A549 (cell line): ENCODE measurements around the gene RTN4. TPM values are rescaled to one million over a fixed set of nuclear protein-coding genes. Genes with fewer than 3 reads are reported as not detected.

Experiments used
- ATAC-seq, 2 experiments: fragments of 200-7000 bp in 1 of 2; fragments of >200 bp in 1 of 2; cut with Nextera tagmentation in 1 of 2; cut with Tn5 transposase in 1 of 2; 3 replicates each; pipeline versions ENCODE4 v1.8.0 to v1.9.1; 2018 to 2020; ENCODE audit warnings: mild to moderate bottlenecking in 1 of 2, moderate library complexity in 1 of 2
- CTCF ChIA-PET: fragments of 300-600 bp; sonication (Branson Sonifier 250); formaldehyde crosslinking; extraction: SDS; loops from one replicate; lab custom pipeline; 2021; ENCODE audit warnings: antibody characterized with exemption, inconsistent platforms; lab: Yijun Ruan, JAX
- POLR2A ChIA-PET: fragments of 350-600 bp; formaldehyde crosslinking; extraction: SDS; loops from one replicate; lab custom pipeline; 2021; ENCODE audit warnings: antibody characterized with exemption, inconsistent platforms; lab: Yijun Ruan, JAX
- DNase-seq, 2 experiments: peaks; one replicate each; pipeline versions ENCODE4 v3.0.0 to v3.0.0-alpha.2; 2011 to 2016; ENCODE audit warnings: low read depth in 1 of 2, low spot score in 1 of 2
- FAIRE-seq: peaks from 2 replicates; lab custom pipeline; 2011; peaks lifted over from hg19 to GRCh38; lab: Jason Lieb, UNC
- H3K27ac ChIP-seq, 2 experiments: fragments of >200 bp; sonication (Bioruptor Twin); formaldehyde crosslinking; 3 replicates each; pipeline ENCODE4 v1.5.1; 2016 to 2017
- H3K4me1 ChIP-seq: fragments of >200 bp; sonication (Bioruptor Twin); formaldehyde crosslinking; 3 replicates; pipeline ENCODE4 v1.6.1; 2016
- H3K4me2 ChIP-seq: fragments of >200 bp; sonication (Bioruptor Twin); formaldehyde crosslinking; 3 replicates; pipeline ENCODE4 v1.6.1; 2016
- H3K4me3 ChIP-seq: fragments of >200 bp; sonication (Bioruptor Twin); formaldehyde crosslinking; 3 replicates; pipeline ENCODE4 v1.5.1; 2016
- H3K9me3 ChIP-seq: fragments of >200 bp; sonication (Bioruptor Twin); formaldehyde crosslinking; 3 replicates; pipeline ENCODE4 v1.6.1; 2016
- BHLHE40 ChIP-seq: IDR thresholded peaks from 2 replicates; pipeline ENCODE4 v1.6.1; 2012; ENCODE audit warnings: low read depth, low read length, inconsistent platforms
- CBX2 ChIP-seq: fragments of 200-600 bp; sonication (generic); IDR thresholded peaks from 2 replicates; pipeline ENCODE4 v1.6.1; 2016; ENCODE audit warnings: low read depth, mild to moderate bottlenecking, borderline replicate concordance
- CBX8 ChIP-seq: fragments of 200-600 bp; sonication (generic); IDR thresholded peaks from 2 replicates; pipeline ENCODE4 v1.6.1; 2016
- FOXS1 ChIP-seq: fragments of 250-450 bp; sonication (Bioruptor Pico); IDR thresholded peaks from 2 replicates; pipeline ENCODE4 v1.5.0; 2020; ENCODE audit warnings: mild to moderate bottlenecking, moderate library complexity
- GATA3 ChIP-seq: IDR thresholded peaks from 2 replicates; pipeline ENCODE4 v1.6.1; 2012; ENCODE audit warnings: borderline replicate concordance
- HEYL ChIP-seq: fragments of 250-450 bp; sonication (Bioruptor Pico); IDR thresholded peaks from 2 replicates; pipeline ENCODE4 v1.8.0; 2021; ENCODE audit warnings: mild to moderate bottlenecking, moderate library complexity
- HOXA7 ChIP-seq: fragments of 250-450 bp; sonication (Bioruptor Pico); IDR thresholded peaks from 2 replicates; pipeline ENCODE4 v1.5.0; 2020; ENCODE audit warnings: mild to moderate bottlenecking, moderate library complexity
- JUN ChIP-seq, 2 experiments: fragments of >200 bp; sonication (Bioruptor Twin); formaldehyde crosslinking; IDR thresholded peaks; 2 replicates in 1 of 2; 3 replicates in 1 of 2; pipeline ENCODE4 v1.6.1; 2016 to 2017
- KDM5A ChIP-seq: fragments of 200-600 bp; sonication (generic); IDR thresholded peaks from 2 replicates; pipeline ENCODE4 v1.6.1; 2016; ENCODE audit warnings: antibody characterized with exemption, mild to moderate bottlenecking
- MAFK ChIP-seq: fragments of 450-650 bp; IDR thresholded peaks from 2 replicates; pipeline ENCODE4 v1.6.1; 2014; ENCODE audit not compliant: partially characterized antibody
- MAZ ChIP-seq: fragments of 150-350 bp; IDR thresholded peaks from 2 replicates; pipeline ENCODE4 v1.6.1; 2014; ENCODE audit warnings: antibody characterized with exemption, low read depth, low read length, borderline replicate concordance
- NFE2L2 ChIP-seq: fragments of 150-350 bp; conservative IDR thresholded peaks from 2 replicates; pipeline ENCODE4 v1.6.1; 2014; ENCODE audit warnings: low read length
- NPAS2 ChIP-seq: fragments of 250-450 bp; sonication (Bioruptor Pico); IDR thresholded peaks from 2 replicates; pipeline ENCODE4 v1.8.0; 2022; ENCODE audit warnings: mild to moderate bottlenecking, moderate library complexity, borderline replicate concordance
- POLR2AphosphoS2 ChIP-seq: conservative IDR thresholded peaks from 2 replicates; pipeline ENCODE4 v1.6.1; 2012; ENCODE audit warnings: low read length, improper control_type of control experiment, inconsistent platforms
- RARB ChIP-seq: fragments of 250-450 bp; sonication (Bioruptor Pico); IDR thresholded peaks from 2 replicates; pipeline ENCODE4 v1.8.0; 2021; ENCODE audit warnings: mild to moderate bottlenecking, moderate library complexity
- RNF2 ChIP-seq: fragments of 200-600 bp; sonication (generic); IDR thresholded peaks from 2 replicates; pipeline ENCODE4 v1.6.1; 2016; ENCODE audit warnings: low read depth, mild to moderate bottlenecking, antibody characterized with exemption, moderate library complexity, borderline replicate concordance
- SMC3 ChIP-seq: fragments of >200 bp; sonication (Bioruptor Twin); formaldehyde crosslinking; IDR thresholded peaks from 3 replicates; pipeline ENCODE4 v1.6.1; 2018; ENCODE audit warnings: inconsistent platforms
- SREBF2 ChIP-seq: fragments of 450-650 bp; IDR thresholded peaks from 2 replicates; pipeline ENCODE4 v1.6.1; 2014; ENCODE audit warnings: mild to moderate bottlenecking, moderate library complexity
- ZFP36 ChIP-seq: fragments of 450-650 bp; IDR thresholded peaks from 2 replicates; pipeline ENCODE4 v1.6.1; 2014; ENCODE audit warnings: borderline replicate concordance; ENCODE audit not compliant: partially characterized antibody
- ZNF302 ChIP-seq: fragments of 250-450 bp; sonication (Bioruptor Pico); IDR thresholded peaks from 2 replicates; pipeline ENCODE4 v1.9.0; 2021; ENCODE audit warnings: inconsistent platforms, mild to moderate bottlenecking, moderate library complexity
- WGBS: methylation state at CpG from one replicate; pipeline ENCODE4 v1.1.6; 2017; ENCODE audit errors: missing lambda C conversion rate; 5-methylcytosine and 5-hydroxymethylcytosine counted together
- polyA plus RNA-seq, 4 experiments: library from polyadenylated mRNA; depleted of rRNA in 3 of 4; stranded (reverse); fragments of >200 nt; fragmentation: RNase III in 1 of 4; extraction: RNeasy Plus Mini Kit Qiagen cat#74134 plus additional on column Dnase treatment in 1 of 4; gene quantifications; 2 replicates in 3 of 4; 3 replicates in 1 of 4; pipeline ENCODE4 v1.2.3, GENCODE V29; 2011 to 2017
- TF ChIP-seq, protein P1 (sequence below): fragments of 250-450 bp; sonication (Bioruptor Pico); IDR thresholded peaks from 2 replicates; pipeline ENCODE4 v1.5.0; 2020; ENCODE audit warnings: low read depth, mild to moderate bottlenecking, moderate library complexity
- TF ChIP-seq, protein P2 (sequence below): fragments of >200 bp; sonication (Bioruptor Twin); formaldehyde crosslinking; IDR thresholded peaks from 3 replicates; pipeline ENCODE4 v1.5.1; 2016
- TF ChIP-seq, protein P3 (sequence below): fragments of 200-600 bp; sonication (generic); IDR thresholded peaks from 2 replicates; pipeline ENCODE4 v1.6.1; 2016; ENCODE audit warnings: antibody characterized with exemption, mild to moderate bottlenecking, moderate library complexity
- TF ChIP-seq, protein P4 (sequence below): fragments of >200 bp; sonication (Bioruptor Twin); formaldehyde crosslinking; IDR thresholded peaks from 2 replicates; pipeline ENCODE4 v1.6.1; 2016

RTN4 gene
- polyA plus RNA-seq, 2 of the 4 experiments (the other 2 are of a cell fraction) = 302 to 403 TPM

DNA sequence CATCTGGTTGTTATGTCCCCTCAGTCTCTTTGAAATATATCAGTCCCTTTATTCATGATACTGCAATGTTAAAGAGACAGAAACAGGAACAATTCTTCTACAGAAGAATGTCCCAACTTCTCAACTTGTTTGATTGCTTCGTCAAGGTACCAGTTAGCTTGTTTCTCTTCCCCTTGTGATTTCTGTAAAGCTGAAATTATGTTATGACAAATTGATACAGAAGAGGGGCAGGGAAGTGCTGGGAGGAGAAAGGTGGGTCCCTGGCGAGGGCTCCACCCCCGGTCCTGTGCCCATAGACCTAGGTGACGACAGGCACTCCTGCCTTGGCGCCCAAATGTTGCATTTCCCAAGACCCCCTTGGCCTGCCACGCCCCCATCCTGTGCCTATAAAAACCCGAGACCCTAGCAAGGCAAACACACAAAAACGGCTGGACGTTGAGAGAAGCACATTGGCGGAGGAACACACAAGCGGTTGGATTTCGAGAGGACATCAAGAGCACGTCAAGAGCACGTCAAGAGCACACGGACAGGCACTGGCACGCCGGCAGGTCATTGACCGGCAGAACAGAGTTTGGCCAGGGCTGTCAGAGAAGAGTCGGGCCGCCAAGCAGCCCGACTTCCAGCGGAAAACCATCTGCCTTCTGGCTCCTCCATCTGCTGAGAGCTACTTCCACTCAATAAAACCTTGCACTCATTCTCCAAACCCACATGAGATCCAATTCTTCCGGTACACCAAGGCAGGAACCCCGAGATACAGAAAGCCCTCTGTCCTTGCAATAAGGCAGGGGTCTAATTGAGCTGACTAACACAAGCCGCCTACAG is 11.5 kb upstream of the RTN4 start:
- Histone ChIP-seq H3K9me3 (no peaks in the 10 kb centered on the region), H3K4me3 (no peak overlapping the region), H3K4me2 (no peak overlapping the region), H3K27ac (no peak overlapping the region), H3K4me1 (no peaks in the 10 kb centered on the region; the same call in 2 of the 3 replicates)
- CTCF ChIA-PET = interaction anchor here (0.6 to 2.0 kb wide), 7 partner anchors 13 to 113 kb away, joined by 3 to 11 read pairs (median 4); no protein-coding TSS in a partner anchor
- DNase-seq (no peak), ATAC-seq (no peak), FAIRE-seq (no peak)
- TF ChIP-seq JUN (IDR thresholded peaks at IDR 0.05) (no peak), RARB (no peak), ZFP36 (no peak), FOXS1 (CRISPR knock-in tag) (no peak), RNF2 (no peak), NPAS2 (no peak), GATA3 (no peak), POLR2AphosphoS2 (no peak)
- TF ChIP-seq, protein P1, sequence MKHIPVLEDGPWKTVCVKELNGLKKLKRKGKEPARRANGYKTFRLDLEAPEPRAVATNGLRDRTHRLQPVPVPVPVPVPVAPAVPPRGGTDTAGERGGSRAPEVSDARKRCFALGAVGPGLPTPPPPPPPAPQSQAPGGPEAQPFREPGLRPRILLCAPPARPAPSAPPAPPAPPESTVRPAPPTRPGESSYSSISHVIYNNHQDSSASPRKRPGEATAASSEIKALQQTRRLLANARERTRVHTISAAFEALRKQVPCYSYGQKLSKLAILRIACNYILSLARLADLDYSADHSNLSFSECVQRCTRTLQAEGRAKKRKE (CRISPR knock-in tag) = no peak
- TF ChIP-seq, protein P2, sequence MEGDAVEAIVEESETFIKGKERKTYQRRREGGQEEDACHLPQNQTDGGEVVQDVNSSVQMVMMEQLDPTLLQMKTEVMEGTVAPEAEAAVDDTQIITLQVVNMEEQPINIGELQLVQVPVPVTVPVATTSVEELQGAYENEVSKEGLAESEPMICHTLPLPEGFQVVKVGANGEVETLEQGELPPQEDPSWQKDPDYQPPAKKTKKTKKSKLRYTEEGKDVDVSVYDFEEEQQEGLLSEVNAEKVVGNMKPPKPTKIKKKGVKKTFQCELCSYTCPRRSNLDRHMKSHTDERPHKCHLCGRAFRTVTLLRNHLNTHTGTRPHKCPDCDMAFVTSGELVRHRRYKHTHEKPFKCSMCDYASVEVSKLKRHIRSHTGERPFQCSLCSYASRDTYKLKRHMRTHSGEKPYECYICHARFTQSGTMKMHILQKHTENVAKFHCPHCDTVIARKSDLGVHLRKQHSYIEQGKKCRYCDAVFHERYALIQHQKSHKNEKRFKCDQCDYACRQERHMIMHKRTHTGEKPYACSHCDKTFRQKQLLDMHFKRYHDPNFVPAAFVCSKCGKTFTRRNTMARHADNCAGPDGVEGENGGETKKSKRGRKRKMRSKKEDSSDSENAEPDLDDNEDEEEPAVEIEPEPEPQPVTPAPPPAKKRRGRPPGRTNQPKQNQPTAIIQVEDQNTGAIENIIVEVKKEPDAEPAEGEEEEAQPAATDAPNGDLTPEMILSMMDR = no peak
- POLR2A ChIA-PET = interaction anchor here (1.6 kb wide), 1 partner anchor 11 kb away, joined by 4 read pairs; the partner anchor contains the start of gene RTN4
- WGBS = 80% methylated on average over 25 of the region's 25 CpGs

DNA sequence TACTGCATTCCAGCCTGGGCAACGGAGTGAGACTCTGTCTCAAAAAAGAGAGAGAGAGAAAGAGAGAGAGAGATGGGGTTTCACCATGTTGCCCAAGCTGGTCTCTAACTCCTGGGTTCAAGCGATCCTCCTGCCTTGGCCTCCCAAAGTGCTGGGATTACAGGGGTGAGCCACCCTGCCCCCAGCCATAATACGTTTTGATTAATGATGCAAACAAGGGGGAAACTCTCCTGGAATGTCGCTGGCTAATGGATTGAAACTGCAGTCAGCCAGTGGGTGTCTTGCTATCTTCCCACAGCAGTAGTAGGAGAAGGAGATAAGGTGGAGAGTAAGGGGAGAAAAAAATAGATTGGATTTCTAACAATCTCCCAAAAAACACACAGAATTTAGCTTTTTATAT is 9.5 kb upstream of the RTN4 start:
- DNase-seq = no peak
- no peak for ATAC-seq
- TF ChIP-seq BHLHE40 (no peak), MAZ (no peak), CBX2 (no peak), SMC3 (no peak), POLR2AphosphoS2 (no peak), NFE2L2 (no peak), CBX8 (no peak), NPAS2 (no peak), HEYL (CRISPR knock-in tag) (no peak), KDM5A (no peak), ZNF302 (CRISPR knock-in tag) (no peak), MAFK (no peak), SREBF2 (no peak), HOXA7 (CRISPR knock-in tag) (no peak)
- TF ChIP-seq, protein P3, sequence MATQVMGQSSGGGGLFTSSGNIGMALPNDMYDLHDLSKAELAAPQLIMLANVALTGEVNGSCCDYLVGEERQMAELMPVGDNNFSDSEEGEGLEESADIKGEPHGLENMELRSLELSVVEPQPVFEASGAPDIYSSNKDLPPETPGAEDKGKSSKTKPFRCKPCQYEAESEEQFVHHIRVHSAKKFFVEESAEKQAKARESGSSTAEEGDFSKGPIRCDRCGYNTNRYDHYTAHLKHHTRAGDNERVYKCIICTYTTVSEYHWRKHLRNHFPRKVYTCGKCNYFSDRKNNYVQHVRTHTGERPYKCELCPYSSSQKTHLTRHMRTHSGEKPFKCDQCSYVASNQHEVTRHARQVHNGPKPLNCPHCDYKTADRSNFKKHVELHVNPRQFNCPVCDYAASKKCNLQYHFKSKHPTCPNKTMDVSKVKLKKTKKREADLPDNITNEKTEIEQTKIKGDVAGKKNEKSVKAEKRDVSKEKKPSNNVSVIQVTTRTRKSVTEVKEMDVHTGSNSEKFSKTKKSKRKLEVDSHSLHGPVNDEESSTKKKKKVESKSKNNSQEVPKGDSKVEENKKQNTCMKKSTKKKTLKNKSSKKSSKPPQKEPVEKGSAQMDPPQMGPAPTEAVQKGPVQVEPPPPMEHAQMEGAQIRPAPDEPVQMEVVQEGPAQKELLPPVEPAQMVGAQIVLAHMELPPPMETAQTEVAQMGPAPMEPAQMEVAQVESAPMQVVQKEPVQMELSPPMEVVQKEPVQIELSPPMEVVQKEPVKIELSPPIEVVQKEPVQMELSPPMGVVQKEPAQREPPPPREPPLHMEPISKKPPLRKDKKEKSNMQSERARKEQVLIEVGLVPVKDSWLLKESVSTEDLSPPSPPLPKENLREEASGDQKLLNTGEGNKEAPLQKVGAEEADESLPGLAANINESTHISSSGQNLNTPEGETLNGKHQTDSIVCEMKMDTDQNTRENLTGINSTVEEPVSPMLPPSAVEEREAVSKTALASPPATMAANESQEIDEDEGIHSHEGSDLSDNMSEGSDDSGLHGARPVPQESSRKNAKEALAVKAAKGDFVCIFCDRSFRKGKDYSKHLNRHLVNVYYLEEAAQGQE = no peak
- TF ChIP-seq, protein P4, sequence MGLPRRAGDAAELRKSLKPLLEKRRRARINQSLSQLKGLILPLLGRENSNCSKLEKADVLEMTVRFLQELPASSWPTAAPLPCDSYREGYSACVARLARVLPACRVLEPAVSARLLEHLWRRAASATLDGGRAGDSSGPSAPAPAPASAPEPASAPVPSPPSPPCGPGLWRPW = no peak
- Histone ChIP-seq H3K4me1 (peaks cover 11% of the 10 kb centered on the region; the same call in 2 of the 3 replicates), H3K4me2 (no peak overlapping the region), H3K9me3 (no peaks in the 10 kb centered on the region), H3K4me3 (no peak overlapping the region), H3K27ac (no peak overlapping the region)
- 77% methylated on average over 4 of the region's 4 CpGs for WGBS
- CTCF ChIA-PET = interaction anchor here (0.9 to 2.0 kb wide), 2 partner anchors 9 to 108 kb away, joined by 3 to 11 read pairs; no protein-coding TSS in a partner anchor
- no peak for FAIRE-seq
- POLR2A ChIA-PET = interaction anchor here (1.0 kb wide), 1 partner anchor 9 kb away, joined by 3 read pairs; no protein-coding TSS in a partner anchor
